GM10266 (cell line): Measurements from ENCODE around the gene OR2D2.
"Not testable (repeated sequence)": the region's sequence is repeated elsewhere in the genome, so short reads cannot be mapped to it uniquely, and the experiment has no call there.

Experiments
- DNase-seq: peaks from one replicate; pipeline ENCODE4 v3.0.0; 2012; ENCODE audit errors: extremely low spot score
- TF ChIP-seq, protein P1 (sequence below): IDR thresholded peaks from 2 replicates; pipeline ENCODE4 v1.5.1; 2012; ENCODE audit warnings: mild to moderate bottlenecking, low read depth; ENCODE audit not compliant: control insufficient read depth, insufficient read depth; ENCODE audit errors: missing control alignments

The OR2D2 gene

GRCh38 chr11:6855971-6856541 is 36.2 kb downstream of the OR2D2 start:
- DNase-seq: no peak
- TF ChIP-seq, protein P1, sequence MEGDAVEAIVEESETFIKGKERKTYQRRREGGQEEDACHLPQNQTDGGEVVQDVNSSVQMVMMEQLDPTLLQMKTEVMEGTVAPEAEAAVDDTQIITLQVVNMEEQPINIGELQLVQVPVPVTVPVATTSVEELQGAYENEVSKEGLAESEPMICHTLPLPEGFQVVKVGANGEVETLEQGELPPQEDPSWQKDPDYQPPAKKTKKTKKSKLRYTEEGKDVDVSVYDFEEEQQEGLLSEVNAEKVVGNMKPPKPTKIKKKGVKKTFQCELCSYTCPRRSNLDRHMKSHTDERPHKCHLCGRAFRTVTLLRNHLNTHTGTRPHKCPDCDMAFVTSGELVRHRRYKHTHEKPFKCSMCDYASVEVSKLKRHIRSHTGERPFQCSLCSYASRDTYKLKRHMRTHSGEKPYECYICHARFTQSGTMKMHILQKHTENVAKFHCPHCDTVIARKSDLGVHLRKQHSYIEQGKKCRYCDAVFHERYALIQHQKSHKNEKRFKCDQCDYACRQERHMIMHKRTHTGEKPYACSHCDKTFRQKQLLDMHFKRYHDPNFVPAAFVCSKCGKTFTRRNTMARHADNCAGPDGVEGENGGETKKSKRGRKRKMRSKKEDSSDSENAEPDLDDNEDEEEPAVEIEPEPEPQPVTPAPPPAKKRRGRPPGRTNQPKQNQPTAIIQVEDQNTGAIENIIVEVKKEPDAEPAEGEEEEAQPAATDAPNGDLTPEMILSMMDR: no peak

DNA sequence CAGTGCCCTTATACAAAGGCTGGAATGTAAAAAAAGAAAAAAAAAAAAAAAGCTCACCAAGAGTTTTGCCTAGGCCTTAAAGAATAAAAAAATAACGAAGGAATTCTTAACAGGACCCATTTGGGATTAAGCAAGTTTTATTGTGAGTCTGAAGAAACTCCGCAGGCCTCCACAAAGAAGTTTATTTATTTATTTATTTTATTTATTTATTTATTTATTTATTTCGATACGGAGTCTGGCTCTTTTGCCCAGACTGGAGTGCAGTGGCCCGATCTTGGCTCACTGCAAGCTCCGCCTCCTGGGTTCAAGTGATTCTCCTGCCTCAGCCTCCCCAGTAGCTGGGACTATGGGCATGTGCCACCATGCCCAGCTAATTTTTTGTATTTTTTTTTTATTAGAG is 37.5 kb downstream of the OR2D2 start:
- not testable (repeated sequence) for DNase-seq

- TF ChIP-seq, protein P1: no peak
- no peak for DNase-seq
Measured at GRCh38 chr11:6850526-6850925, 41.8 kb downstream of the OR2D2 start.

- TF ChIP-seq, protein P1: no peak
- DNase-seq: no peak
Measured at GRCh38 chr11:6845383-6845782, 46.9 kb downstream of the OR2D2 start, which contains the start of gene OR10A5. Gene OR10A5 (plus strand): TSS chr11:6845683. CDS start chr11:6845683, 0 bp downstream.

- TF ChIP-seq, protein P1: no peak
- DNase-seq: no peak
Measured at GRCh38 chr11:6844356-6844755, 47.9 kb downstream of the OR2D2 start.

DNA sequence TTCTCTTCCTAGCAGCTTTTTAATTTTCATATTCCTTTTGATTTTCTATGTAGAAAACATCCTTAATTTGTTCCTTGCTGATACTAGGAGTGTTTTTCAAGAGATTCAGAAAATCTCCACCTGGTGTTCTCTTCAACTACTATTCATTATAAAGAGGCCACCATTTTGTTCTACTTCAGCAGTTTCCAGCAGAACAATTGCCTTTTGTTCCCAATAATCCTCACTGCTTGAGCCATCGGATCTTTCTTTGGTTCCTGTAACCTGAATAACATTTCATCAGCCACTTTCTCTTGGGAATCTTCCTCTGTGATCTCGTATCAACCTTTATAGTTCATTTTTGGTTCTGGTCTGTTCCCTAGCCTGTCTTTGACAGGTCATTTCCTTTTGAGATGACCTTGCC is 48.6 kb downstream of the OR2D2 start:
- DNase-seq: no peak
- TF ChIP-seq, protein P1: no peak

DNA sequence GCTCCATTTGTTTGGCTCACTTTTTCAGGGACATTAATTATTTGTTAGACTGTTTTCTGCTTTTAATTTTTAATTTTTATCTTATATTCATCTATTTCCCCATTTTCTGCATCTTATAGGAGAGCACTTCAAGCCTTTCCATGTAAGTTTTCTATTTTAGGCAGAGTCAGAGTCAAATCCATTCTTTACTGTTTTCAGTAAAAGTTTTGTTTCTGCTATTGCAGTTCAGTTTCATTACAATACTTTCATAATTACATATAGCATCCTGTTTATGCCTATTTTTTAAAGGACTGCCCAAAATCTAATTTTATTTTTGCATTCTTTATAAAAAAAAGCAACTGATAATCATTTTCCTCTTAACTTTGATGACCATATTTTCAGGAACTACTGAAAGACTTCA is 50.6 kb downstream of the OR2D2 start:
- TF ChIP-seq, protein P1: no peak
- peak; percentile 8 for DNase-seq
